Measurements from ENCODE around the gene PAM16.

DNA sequence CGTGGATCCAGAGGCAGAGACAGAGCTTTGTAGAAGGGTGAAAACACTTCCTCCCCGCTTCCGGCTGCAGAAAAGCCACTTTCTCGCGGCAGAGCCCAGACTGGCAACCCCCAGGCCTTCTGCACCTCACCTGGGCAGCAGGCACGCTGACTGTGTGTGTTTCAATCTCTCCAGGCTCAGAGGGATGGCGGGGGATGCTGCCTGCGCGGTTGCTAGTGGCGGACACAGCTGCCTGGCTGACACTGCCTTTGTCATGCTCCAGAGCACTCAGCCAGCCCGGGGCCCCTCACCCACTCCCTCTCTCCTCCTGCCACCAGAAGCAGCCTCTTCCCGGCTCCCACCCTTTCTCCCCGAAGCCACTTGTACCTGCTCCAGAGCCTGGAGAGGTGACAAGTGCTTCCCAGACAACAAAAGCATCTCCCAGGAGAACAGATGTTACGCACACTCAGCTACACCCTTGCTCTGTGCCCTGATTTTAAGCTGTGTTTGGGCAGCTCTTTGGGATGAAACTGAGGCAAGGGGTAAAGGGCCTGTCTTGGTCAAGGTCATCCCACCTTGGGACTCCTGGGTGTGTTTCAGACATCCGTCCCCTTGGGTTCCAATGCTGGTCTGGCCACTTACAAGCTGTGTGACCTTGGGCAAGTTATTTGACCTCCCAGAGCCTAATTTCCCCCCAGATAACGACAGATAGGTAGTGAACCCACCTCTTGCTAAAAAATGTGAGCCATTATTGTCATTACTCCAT lies 44.5 kb downstream of the PAM16 start:
- no peak for TF ChIP-seq CTCF (IDR thresholded peaks at IDR 0.05)
- TF ChIP-seq POLR2A (IDR thresholded peaks at IDR 0.05): no peak

All from lower leg skin (tissue), 3 donors.